C4-2B (cell line): ENCODE results near the gene GSTM3.

Experiments used
- CTCF ChIP-seq: fragments of 450-650 bp; conservative IDR thresholded peaks from 2 replicates; pipeline ENCODE4 v1.5.1; 2017; ENCODE audit warnings: mild to moderate bottlenecking
- ZFX ChIP-seq: fragments of 450-650 bp; IDR thresholded peaks from 2 replicates; pipeline ENCODE4 v1.6.1; 2017

DNA sequence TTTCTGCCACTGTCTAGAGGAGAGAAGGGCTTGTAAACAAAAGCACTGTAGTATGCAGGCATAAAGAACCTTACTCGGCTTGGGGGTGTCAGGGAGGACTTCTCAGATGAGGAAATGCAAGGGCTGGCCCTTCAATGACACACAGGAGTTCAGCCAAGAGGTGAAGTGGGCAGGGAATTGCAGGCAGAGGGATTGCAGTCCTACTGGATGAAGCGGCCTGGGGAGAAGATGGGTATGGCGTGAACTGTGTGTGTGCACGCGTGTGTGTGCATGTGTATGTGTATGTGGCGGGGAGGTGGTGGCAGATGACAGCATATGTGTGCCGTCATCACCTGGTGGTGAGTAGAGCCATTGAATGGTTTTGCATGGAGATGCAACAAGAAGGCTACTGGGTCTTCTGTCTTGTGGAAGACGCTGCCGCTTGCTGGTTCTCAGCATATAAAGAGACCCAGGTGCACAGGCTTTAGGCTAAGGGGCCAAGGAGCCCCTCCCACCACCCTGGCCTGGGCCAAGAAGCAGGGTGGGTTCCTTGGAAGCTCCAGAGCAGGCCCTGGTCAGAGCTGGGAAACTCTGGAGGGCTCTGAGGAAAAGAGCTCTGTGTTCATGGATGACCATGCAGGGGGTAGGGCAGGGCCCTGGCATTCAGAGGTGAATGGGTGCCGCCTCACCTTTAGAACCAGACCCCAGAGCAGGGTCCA lies 26.9 kb upstream of the GSTM3 start:
- TF ChIP-seq CTCF (no peak), ZFX (no peak)
